HG03108 (cell line): ENCODE results near the gene AGPAT1.
"Not testable (repeated sequence)": the region's sequence is repeated elsewhere in the genome, so short reads cannot be mapped to it uniquely, and the experiment has no call there.

ENCODE experiments used
- ATAC-seq: cut with Tn5 transposase; IDR thresholded peaks from one replicate; pipeline ENCODE4 v1.9.1; 2021; ENCODE audit warnings: moderate library complexity; ENCODE audit not compliant: unreplicated experiment

AGPAT1 gene

DNA sequence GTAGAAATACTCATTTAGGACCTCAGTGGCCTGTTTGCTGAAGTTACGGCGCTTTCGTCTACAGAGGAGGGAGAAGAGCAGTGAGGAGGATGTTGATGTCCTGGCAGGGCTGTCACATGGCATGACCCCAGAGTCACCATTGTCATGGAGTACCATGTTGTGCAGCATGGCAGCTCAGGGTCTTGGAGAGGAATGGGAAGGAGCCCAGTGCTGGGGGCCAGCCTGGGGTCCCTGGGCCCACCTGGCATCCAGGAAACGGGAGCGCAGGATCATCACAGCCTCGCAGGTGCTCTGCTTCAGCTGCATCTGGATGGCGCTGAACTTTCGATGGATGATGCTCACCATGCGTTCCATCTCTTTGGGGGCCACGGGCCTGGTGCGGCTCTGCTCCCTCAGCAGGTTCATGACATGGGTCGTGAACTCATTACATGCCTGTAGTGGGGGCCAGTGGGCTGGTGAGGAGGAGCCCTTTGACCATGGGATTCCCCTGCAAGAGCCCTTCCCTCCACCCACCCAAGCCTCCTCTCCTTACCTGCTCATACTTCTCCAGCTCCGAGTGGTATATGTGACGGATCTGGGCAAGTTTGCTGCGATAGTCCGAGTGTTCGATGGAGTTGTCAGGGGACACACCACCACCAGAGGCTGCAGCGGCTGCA lies 12.0 kb upstream of the AGPAT1 start:
- not testable (repeated sequence) for ATAC-seq

- no peak for ATAC-seq
These were observed 11.3 kb upstream of the AGPAT1 start for GRCh38 chr6:32187009-32187709.

DNA sequence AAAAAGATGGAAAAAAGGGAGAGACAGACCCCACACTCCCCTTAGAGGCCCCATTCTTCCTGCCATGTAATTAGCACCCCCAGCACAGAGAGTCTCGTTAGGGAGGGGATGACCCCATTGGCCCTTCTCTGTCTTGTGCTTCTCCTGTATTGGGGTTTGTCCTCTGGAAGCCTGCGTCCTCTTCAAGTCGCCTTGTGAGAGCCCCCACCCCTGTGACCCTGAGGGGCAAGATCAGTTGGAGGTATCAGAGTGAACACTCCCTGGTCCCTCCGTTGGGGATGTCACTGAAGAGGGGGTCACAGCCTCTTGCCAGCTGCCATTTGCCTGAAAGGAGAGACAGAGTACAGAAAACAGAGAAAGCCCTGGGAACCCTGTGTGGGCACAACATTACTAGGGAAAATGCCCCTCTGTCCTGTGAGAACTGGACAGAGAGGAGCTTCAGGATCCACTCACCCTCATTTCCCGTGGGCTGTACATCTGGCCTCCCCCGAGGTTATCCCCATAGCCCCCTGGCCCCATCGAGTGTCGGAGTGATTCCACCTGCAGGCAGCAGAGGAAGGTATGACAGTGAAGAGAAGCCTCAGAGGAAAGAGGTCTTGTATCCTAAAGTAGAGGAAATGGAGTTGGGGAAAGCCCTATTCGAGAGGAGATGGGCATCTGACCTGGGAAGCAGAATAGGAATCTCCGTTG lies 10.4 kb upstream of the AGPAT1 start:
- not testable (repeated sequence) for ATAC-seq

GRCh38 chr6:32185681-32186131 lies 9.8 kb upstream of the AGPAT1 start:
- ATAC-seq = not testable (repeated sequence)

GRCh38 chr6:32184084-32184640 lies 8.3 kb upstream of the AGPAT1 start, which contains the start of gene AGER:
TSS of gene AGER (minus strand) at chr6:32184253. CDS start at chr6:32184222, 31 bp downstream.
- no peak for ATAC-seq

- ATAC-seq = no peak
These were observed 7.7 kb upstream of the AGPAT1 start for GRCh38 chr6:32183483-32184083.

- ATAC-seq = no peak
These were observed 7.1 kb upstream of the AGPAT1 start for GRCh38 chr6:32183030-32183429.

- ATAC-seq = no peak
These were observed 6.7 kb upstream of the AGPAT1 start for GRCh38 chr6:32182555-32182981.

- ATAC-seq = no peak
These were observed 6.1 kb upstream of the AGPAT1 start for GRCh38 chr6:32181915-32182529.

DNA sequence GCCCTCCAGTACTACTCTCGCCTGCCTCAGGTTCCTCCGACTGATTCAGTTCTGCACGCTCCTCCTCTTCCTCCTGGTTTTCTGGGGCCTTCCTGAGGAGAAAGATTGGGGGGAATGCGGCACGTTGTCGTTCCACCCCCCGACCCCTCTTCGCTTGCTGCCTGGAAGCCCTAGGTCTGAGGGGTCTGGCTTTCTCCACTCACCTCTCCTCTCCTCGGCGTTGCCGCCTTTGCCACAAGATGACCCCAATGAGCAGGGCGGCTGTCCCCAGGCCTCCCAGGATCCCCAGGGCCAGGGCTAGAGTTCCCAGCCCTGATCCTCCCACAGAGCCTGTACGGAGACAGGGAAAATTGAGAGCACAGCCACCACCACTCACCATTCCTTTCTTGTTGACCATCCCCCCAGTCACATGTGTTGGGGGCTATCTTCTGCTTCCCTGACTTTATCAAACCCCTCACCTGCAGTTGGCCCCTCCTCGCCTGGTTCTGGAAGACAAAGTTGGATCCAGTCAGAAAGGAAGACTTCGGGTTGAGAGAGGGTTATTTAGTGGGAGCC lies 5.3 kb upstream of the AGPAT1 start:
- no peak for ATAC-seq

DNA sequence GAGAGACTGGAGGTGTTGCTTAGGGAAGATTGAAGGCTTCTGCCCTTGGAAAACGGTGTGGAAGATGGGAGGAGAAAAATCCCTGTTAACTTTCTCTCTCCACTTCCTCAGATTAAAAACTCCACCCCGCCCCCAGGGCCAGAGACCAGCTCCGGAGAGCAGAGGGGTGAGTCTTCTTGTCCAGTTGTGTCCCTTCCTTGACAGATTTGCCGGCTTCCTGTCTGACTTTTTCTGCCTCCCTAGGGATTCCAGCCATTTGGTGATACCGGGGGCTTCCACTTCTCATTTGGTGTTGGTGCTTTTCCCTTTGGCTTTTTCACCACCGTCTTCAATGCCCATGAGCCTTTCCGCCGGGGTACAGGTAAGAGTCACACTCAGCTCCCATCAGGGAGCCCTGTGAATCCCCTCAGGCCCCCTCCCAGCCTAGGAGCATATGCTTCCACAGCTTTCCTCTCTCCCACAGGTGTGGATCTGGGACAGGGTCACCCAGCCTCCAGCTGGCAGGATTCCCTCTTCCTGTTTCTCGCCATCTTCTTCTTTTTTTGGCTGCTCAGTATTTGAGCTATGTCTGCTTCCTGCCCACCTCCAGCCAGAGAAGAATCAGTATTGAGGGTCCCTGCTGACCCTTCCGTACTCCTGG lies 4.0 kb upstream of the AGPAT1 start:
- ATAC-seq = no peak

- ATAC-seq = no peak
These were observed 2.9 kb upstream of the AGPAT1 start for GRCh38 chr6:32178547-32179440.

DNA sequence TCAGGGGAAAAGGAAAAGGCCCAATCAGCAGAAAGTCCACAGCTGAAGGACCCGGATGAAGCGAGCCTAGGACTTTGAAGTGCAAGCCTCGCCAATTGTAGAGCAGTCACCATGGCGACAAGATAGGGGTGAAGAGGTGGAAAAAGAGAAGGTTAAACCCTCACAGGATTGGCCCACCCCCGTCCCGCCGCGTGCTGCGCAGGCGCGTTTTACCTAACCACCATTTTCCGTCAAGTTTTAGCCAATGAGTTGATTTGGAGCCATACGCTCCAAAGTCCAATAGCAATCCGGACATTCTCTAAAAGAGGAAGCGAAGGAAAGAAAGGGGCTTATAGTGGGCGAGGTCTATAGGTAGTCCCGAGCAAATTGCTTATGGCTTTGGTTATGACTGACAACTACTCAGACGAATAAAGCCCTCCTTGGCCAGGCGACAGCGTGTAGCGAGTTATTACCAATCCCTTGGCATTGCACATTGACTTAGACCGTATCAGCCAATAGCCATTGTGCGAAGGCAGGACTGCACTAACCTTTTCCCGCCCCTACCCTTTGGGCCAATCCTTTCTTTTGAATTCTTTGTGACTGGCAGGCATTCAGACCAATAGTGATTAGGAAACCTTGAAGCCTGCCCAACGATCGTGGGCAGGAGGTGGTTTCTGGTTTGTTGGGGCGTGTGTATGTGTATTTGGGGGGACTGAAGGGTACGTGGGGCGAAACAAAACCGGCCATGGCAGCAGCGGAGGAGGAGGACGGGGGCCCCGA lies 2.1 kb upstream of the AGPAT1 start, which contains the start of gene RNF5:
Gene RNF5, plus strand, starts transcription at position 618 of the 759 bp plus-strand sequence. Its CDS starts 107 bp downstream, at position 725.
- ATAC-seq = peak; percentile 70

GRCh38 chr6:32177183-32177787 lies 1.4 kb upstream of the AGPAT1 start:
- ATAC-seq = no peak

DNA sequence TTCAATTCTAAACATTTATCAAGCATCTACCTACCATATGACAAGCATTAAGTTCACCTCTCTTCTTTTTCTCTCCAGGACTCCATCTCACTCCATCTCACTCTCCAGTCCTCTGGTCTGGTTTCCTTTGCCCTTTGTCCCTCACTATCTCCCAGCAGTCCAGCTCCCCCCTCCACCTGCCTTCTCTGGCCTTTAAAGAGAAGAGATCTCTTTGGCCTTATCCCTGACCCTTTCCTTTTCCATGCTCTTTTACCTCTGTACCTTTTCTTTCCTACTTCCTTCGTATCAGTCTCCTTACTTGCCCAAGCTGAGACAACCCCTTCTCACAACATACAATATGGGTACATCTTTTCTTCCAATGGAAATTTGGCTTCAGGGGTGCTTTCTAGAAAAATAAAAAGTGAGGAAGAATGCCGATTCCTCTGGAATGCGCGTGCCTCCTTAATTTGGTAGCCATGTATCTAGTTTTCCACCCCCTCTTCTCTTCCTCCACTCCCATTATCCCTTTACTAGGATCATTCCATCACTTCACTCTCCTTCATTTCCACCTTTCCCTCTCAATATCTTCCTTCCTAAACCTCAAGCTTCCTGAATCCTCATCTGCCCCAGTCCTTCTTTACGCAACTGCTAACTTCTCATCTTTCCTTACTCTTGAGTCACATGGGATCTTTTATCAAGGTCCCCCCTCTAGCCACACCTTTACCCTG lies 745 bp upstream of the AGPAT1 start:
- no peak for ATAC-seq

- ATAC-seq = no peak
These were observed 568 bp downstream of the AGPAT1 start for GRCh38 chr6:32175322-32175710.

- ATAC-seq = no peak
These were observed 1.5 kb downstream of the AGPAT1 start for GRCh38 chr6:32174416-32174815.
